ENCODE data around the gene PIGW.

PIGW gene

DNA sequence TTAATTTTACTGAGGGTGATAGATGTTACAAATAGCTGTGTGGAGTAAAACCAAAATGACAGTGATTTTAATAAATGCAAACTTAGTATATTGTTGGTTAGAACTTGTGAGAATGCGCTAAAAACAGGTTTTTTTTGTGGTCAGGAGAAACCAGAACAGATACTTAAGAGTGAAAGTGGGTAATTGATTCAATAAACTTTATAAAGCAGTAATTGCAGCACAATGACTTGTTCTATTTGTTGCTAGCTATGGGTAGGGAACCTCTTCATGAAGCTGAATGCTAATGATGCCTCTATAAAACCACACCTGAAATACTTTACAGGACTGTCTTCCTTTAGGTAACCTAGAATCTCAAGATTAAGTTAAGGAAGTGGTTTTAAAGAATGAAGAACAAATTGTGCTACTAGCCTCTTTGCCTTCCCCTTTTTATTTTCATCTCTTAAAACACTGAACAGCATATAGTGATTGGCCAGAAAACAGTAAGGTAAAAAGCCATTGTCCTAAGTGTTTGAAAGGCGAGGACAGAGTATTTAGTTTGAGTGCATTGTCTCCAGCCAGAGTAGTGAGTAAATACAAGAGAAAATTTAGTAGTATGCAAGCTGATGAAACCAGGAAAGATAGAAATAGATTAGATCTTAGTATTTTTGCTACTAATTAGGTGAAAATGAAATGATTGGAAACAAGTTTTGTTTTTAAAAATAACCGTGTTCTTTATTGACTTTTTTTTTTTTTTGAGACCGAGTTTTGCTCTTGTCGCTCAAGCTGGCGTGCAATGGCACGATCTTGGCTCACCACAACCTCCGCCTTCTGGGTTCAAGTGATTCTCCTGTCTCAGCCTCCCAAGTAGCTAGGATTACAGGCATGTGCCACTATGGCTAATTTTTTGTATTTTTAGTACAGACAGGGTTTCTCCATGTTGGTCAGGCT is 16.0 kb downstream of the PIGW start:
- H2BK12ac ChIP-seq (ENCODE audit: low read length in 2 of 2), result no peak overlapping the region
- H3K79me1 ChIP-seq (replicated peaks; ENCODE audit: low read length, poor library complexity, severe bottlenecking), result no peaks in the 10 kb centered on the region
- no peak overlapping the region for H4K8ac ChIP-seq (ENCODE audit: low read length)
- H3K27ac ChIP-seq (ENCODE audit: low read length, poor library complexity, severe bottlenecking), result no peak overlapping the region
- peaks cover 3 to 47% of the 10 kb centered on the region in 2 experiments for H3K36me3 ChIP-seq (ENCODE audit: control insufficient read depth in 1 of 2, insufficient read depth in 2 of 2, low read depth in 1 of 2, low read length in 2 of 2)
- no peak overlapping the region for H2BK5ac ChIP-seq (ENCODE audit: low read depth, low read length, poor library complexity, severe bottlenecking)
- peaks cover 6% of the 10 kb centered on the region for H3K4me1 ChIP-seq (ENCODE audit: control insufficient read depth, insufficient read depth, low read depth, low read length)
- H2BK120ac ChIP-seq (ENCODE audit: low read depth, low read length), result no peak overlapping the region
- no peak overlapping the region for H3K4me3 ChIP-seq (ENCODE audit: insufficient read depth in 1 of 2, low read depth in 1 of 2, low read length in 2 of 2)
- H3K9me3 ChIP-seq (ENCODE audit: control insufficient read depth, low read length), result no peaks in the 10 kb centered on the region
- H3K18ac ChIP-seq (ENCODE audit: low read depth in 1 of 2, low read length in 2 of 2), result no peak overlapping the region
- WGBS, result 98% methylated on average over 8 of the region's 8 CpGs
- no peak overlapping the region for H2BK15ac ChIP-seq (ENCODE audit: low read depth, poor library complexity, severe bottlenecking)
- H2AFZ ChIP-seq (ENCODE audit: low read depth, low read length), result no peak overlapping the region
- H3K9ac ChIP-seq (ENCODE audit: low read length), result peak overlapping the region; percentile 37
- no peak overlapping the region for H3K14ac ChIP-seq (ENCODE audit: low read length in 2 of 2)
- H3K4ac ChIP-seq (ENCODE audit: low read depth in 1 of 2, low read length in 2 of 2), result no peak overlapping the region
- H3K23ac ChIP-seq (ENCODE audit: low read length in 2 of 2), result no peak overlapping the region
- DNase-seq, result no peak
- H2AK5ac ChIP-seq (ENCODE audit: low read length, severe bottlenecking), result no peak overlapping the region
- H3K27me3 ChIP-seq (ENCODE audit: control insufficient read depth in 1 of 2, insufficient read depth in 1 of 2, low read length in 2 of 2), result no peaks in the 10 kb centered on the region
- no peak overlapping the region for H4K91ac ChIP-seq (ENCODE audit: low read length)
- no peak overlapping the region for H3K4me2 ChIP-seq (ENCODE audit: low read length, poor library complexity, severe bottlenecking)

DNA sequence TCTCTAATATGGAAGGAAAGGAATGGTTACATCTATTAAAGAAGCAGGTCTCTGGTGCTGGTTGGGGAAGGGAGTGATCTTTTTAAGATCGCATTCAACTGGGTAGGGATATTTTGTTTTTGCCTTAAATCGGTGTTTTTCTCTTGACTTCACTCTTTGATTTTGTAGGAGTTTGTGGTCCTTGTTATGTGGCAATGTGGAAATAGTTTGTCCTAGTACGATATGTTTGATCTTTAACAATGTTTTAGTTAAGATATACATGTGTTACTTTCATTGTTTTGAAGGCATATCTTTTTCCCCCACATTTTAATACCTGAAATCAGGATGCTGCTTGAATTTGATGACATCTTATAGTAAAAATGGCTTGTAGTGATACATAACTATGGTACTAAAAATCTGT is 18.7 kb downstream of the PIGW start:
- Histone ChIP-seq H3K9me3 (ENCODE audit: control insufficient read depth, low read length) (no peaks in the 10 kb centered on the region), H3K27ac (ENCODE audit: low read length, poor library complexity, severe bottlenecking) (no peak overlapping the region), H3K4me2 (ENCODE audit: low read length, poor library complexity, severe bottlenecking) (no peak overlapping the region), H3K4ac (ENCODE audit: low read depth in 1 of 2, low read length in 2 of 2) (no peak overlapping the region), H4K8ac (ENCODE audit: low read length) (no peak overlapping the region), H3K79me1 (replicated peaks; ENCODE audit: low read length, poor library complexity, severe bottlenecking) (peaks cover 4% of the 10 kb centered on the region), H2AFZ (ENCODE audit: low read depth, low read length) (no peak overlapping the region), H3K4me1 (ENCODE audit: control insufficient read depth, insufficient read depth, low read depth, low read length) (peaks cover 6% of the 10 kb centered on the region), H2BK5ac (ENCODE audit: low read depth, low read length, poor library complexity, severe bottlenecking) (no peak overlapping the region), H3K18ac (ENCODE audit: low read depth in 1 of 2, low read length in 2 of 2) (no peak overlapping the region), H2BK15ac (ENCODE audit: low read depth, poor library complexity, severe bottlenecking) (no peak overlapping the region), H3K14ac (ENCODE audit: low read length in 2 of 2) (no peak overlapping the region), H4K91ac (ENCODE audit: low read length) (no peak overlapping the region), H2AK5ac (ENCODE audit: low read length, severe bottlenecking) (no peak overlapping the region), H3K4me3 (ENCODE audit: insufficient read depth in 1 of 2, low read depth in 1 of 2, low read length in 2 of 2) (no peak overlapping the region), H3K23ac (ENCODE audit: low read length in 2 of 2) (no peak overlapping the region), H3K36me3 (ENCODE audit: control insufficient read depth in 1 of 2, insufficient read depth in 2 of 2, low read depth in 1 of 2, low read length in 2 of 2) (peaks cover 17 to 64% of the 10 kb centered on the region in 2 experiments), H2BK120ac (ENCODE audit: low read depth, low read length) (no peak overlapping the region), H3K9ac (ENCODE audit: low read length) (no peak overlapping the region), H2BK12ac (ENCODE audit: low read length in 2 of 2) (no peak overlapping the region), H3K27me3 (ENCODE audit: control insufficient read depth in 1 of 2, insufficient read depth in 1 of 2, low read length in 2 of 2) (no peaks in the 10 kb centered on the region)
- DNase-seq, result no peak
- WGBS, result 99% methylated on average over 2 of the region's 3 CpGs

DNA sequence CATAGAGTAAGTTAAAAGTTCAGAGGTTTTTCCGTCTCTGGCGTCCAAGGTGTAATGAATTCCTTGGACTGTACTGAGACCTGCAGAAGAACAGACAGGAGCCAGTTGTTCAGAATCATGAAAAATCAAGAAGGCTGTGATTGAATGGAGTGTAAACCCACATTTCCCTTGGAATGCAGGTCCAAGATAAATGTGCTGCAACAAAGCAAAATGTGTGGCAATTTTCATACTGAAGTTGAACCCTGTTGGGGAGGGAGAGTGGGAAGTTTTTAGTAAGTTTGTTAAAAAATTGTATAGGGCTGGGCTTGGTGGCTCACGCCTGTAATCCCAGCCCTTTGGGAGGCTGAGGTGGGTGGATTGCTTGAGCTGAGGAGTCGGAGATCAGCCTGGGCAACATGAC is 31.3 kb downstream of the PIGW start:
- WGBS, result 88% methylated on average over 3 of the region's 4 CpGs
- Histone ChIP-seq H3K36me3 (ENCODE audit: control insufficient read depth in 1 of 2, insufficient read depth in 2 of 2, low read depth in 1 of 2, low read length in 2 of 2) (peaks cover 32 to 87% of the 10 kb centered on the region in 2 experiments), H3K9me3 (ENCODE audit: control insufficient read depth, low read length) (no peaks in the 10 kb centered on the region), H3K4ac (ENCODE audit: low read depth in 1 of 2, low read length in 2 of 2) (no peak overlapping the region), H2BK5ac (ENCODE audit: low read depth, low read length, poor library complexity, severe bottlenecking) (no peak overlapping the region), H3K27ac (ENCODE audit: low read length, poor library complexity, severe bottlenecking) (peak overlapping the region; percentile 29), H2BK12ac (ENCODE audit: low read length in 2 of 2) (no peak overlapping the region), H3K4me2 (ENCODE audit: low read length, poor library complexity, severe bottlenecking) (no peak overlapping the region), H2BK120ac (ENCODE audit: low read depth, low read length) (no peak overlapping the region), H3K4me3 (ENCODE audit: insufficient read depth in 1 of 2, low read depth in 1 of 2, low read length in 2 of 2) (no peak overlapping the region), H3K18ac (ENCODE audit: low read depth in 1 of 2, low read length in 2 of 2) (no peak overlapping the region), H2BK15ac (ENCODE audit: low read depth, poor library complexity, severe bottlenecking) (no peak overlapping the region), H3K14ac (ENCODE audit: low read length in 2 of 2) (no peak overlapping the region), H2AFZ (ENCODE audit: low read depth, low read length) (no peak overlapping the region), H3K27me3 (ENCODE audit: control insufficient read depth in 1 of 2, insufficient read depth in 1 of 2, low read length in 2 of 2) (no peaks in the 10 kb centered on the region), H4K8ac (ENCODE audit: low read length) (no peak overlapping the region), H3K79me1 (replicated peaks; ENCODE audit: low read length, poor library complexity, severe bottlenecking) (peaks cover 8% of the 10 kb centered on the region), H3K4me1 (ENCODE audit: control insufficient read depth, insufficient read depth, low read depth, low read length) (peaks cover 7% of the 10 kb centered on the region), H4K91ac (ENCODE audit: low read length) (no peak overlapping the region), H3K23ac (ENCODE audit: low read length in 2 of 2) (no peak overlapping the region), H2AK5ac (ENCODE audit: low read length, severe bottlenecking) (no peak overlapping the region), H3K9ac (ENCODE audit: low read length) (no peak overlapping the region)
- no peak for DNase-seq

DNA sequence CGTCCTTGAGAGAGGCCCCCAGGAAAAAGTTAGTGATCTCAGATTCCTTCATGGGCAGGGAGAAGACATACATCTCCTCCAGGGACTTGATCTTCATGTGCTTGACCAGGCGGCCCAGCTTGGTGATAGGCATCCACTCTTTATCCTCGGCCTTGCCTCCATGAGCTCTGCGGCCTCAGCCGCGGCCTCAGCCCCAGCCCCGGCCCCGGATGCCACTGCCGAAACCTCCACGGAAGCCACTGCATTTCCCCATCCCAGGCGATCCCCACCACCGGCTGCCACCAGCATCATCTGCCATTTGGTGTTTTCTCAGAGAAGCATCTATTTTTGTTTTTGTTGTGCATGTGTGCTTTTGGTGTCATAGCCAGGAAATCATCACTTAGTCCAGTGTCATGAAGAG is 40.2 kb downstream of the PIGW start:
- H3K23ac ChIP-seq (ENCODE audit: low read length in 2 of 2), result no peak overlapping the region
- no peak overlapping the region for H3K18ac ChIP-seq (ENCODE audit: low read depth in 1 of 2, low read length in 2 of 2)
- H2BK15ac ChIP-seq (ENCODE audit: low read depth, poor library complexity, severe bottlenecking), result no peak overlapping the region
- no peak for DNase-seq
- WGBS, result 96% methylated on average over 12 of the region's 12 CpGs
- H3K4me3 ChIP-seq (ENCODE audit: insufficient read depth in 1 of 2, low read depth in 1 of 2, low read length in 2 of 2), result no peak overlapping the region
- H3K4ac ChIP-seq (ENCODE audit: low read depth in 1 of 2, low read length in 2 of 2), result no peak overlapping the region
- H3K27ac ChIP-seq (ENCODE audit: low read length, poor library complexity, severe bottlenecking), result no peak overlapping the region
- H2BK120ac ChIP-seq (ENCODE audit: low read depth, low read length), result no peak overlapping the region
- H2BK5ac ChIP-seq (ENCODE audit: low read depth, low read length, poor library complexity, severe bottlenecking), result no peak overlapping the region
- no peaks in the 10 kb centered on the region for H3K27me3 ChIP-seq (ENCODE audit: control insufficient read depth in 1 of 2, insufficient read depth in 1 of 2, low read length in 2 of 2)
- H3K79me1 ChIP-seq (replicated peaks; ENCODE audit: low read length, poor library complexity, severe bottlenecking), result peaks cover 14% of the 10 kb centered on the region
- H2BK12ac ChIP-seq (ENCODE audit: low read length in 2 of 2), result no peak overlapping the region
- no peak overlapping the region for H4K91ac ChIP-seq (ENCODE audit: low read length)
- H3K36me3 ChIP-seq (ENCODE audit: control insufficient read depth in 1 of 2, insufficient read depth in 2 of 2, low read depth in 1 of 2, low read length in 2 of 2), result peaks cover 35 to 81% of the 10 kb centered on the region in 2 experiments
- H3K4me2 ChIP-seq (ENCODE audit: low read length, poor library complexity, severe bottlenecking), result no peak overlapping the region
- no peak overlapping the region for H2AFZ ChIP-seq (ENCODE audit: low read depth, low read length)
- H3K9me3 ChIP-seq (ENCODE audit: control insufficient read depth, low read length), result no peaks in the 10 kb centered on the region
- no peak overlapping the region for H3K14ac ChIP-seq (ENCODE audit: low read length in 2 of 2)
- no peak overlapping the region for H2AK5ac ChIP-seq (ENCODE audit: low read length, severe bottlenecking)
- no peak overlapping the region for H3K9ac ChIP-seq (ENCODE audit: low read length)
- H4K8ac ChIP-seq (ENCODE audit: low read length), result no peak overlapping the region
- peaks cover 3% of the 10 kb centered on the region for H3K4me1 ChIP-seq (ENCODE audit: control insufficient read depth, insufficient read depth, low read depth, low read length)
